SH-SY5Y (cell line): ENCODE results near the gene IL10RA.

Source experiments
- GATA2 ChIP-seq: IDR thresholded peaks from 2 replicates; pipeline ENCODE4 v1.6.1; 2011; ENCODE audit warnings: mild to moderate bottlenecking, low read depth, low read length
- GATA3 ChIP-seq: IDR thresholded peaks from 2 replicates; pipeline ENCODE4 v1.6.1; 2011; ENCODE audit warnings: low read depth, mild to moderate bottlenecking, low read length, moderate library complexity

GRCh38 chr11:117993988-117994745 is 8.0 kb downstream of the IL10RA start:
- TF ChIP-seq GATA3 (no peak), GATA2 (no peak)
